HG03095 (cell line): ENCODE results near the gene ORMDL3.
A peak's percentile ranks its signal among the peaks of the same experiment; 100 is the strongest.
"Not testable (repeated sequence)": the region's sequence is repeated elsewhere in the genome, so short reads cannot be mapped to it uniquely, and the experiment has no call there.

Source experiments
- ATAC-seq: cut with Tn5 transposase; IDR thresholded peaks from one replicate; pipeline ENCODE4 v1.9.1; 2021; ENCODE audit warnings: moderate library complexity; ENCODE audit not compliant: unreplicated experiment

Gene ORMDL3

DNA sequence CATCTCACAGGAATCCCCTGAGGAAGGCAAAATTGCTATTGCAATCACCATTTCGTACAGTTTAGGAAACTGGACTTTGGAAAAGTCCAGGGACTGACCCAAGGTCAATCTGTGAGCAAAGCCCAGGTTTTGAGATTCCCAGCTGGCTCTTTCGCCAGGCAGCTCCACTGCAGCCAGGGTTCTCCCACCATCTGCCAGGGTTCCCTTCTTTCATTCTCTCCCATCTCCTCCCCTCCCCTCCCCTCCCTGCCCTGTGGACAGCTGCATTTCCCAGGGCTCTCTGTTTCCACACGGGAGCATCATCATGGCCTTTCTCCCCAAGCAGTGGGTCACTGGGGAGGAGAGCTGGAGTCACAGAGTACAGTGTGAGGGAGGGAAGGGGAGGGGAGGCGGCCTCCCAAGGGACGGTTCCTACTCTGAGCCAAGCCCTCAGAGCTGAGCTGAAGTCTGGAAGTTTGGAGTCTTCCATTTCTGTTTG is 23.5 kb upstream of the ORMDL3 start:
- ATAC-seq = no peak

DNA sequence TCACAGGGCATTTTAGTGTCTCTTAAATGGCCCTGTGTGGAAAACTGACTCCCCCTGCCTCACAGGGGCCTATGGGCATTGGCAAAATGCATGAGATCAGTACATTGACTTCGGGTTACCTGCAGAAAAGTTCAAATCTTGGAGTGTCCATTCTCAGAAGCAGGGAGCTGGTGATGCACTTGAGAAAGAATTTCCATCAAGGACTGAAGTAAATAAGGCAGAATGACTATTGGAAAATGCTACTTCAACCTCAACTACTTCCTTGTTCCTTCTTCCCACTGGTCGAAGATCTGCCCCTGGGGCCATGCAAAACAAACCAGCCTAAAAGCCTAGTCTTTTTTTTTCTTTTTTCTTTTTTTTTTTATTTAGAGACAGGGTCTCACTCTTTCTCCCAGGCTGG is 21.6 kb upstream of the ORMDL3 start:
- ATAC-seq = no peak

- not testable (repeated sequence) for ATAC-seq
These were observed 21.1 kb upstream of the ORMDL3 start for GRCh38 chr17:39948489-39948828.

DNA sequence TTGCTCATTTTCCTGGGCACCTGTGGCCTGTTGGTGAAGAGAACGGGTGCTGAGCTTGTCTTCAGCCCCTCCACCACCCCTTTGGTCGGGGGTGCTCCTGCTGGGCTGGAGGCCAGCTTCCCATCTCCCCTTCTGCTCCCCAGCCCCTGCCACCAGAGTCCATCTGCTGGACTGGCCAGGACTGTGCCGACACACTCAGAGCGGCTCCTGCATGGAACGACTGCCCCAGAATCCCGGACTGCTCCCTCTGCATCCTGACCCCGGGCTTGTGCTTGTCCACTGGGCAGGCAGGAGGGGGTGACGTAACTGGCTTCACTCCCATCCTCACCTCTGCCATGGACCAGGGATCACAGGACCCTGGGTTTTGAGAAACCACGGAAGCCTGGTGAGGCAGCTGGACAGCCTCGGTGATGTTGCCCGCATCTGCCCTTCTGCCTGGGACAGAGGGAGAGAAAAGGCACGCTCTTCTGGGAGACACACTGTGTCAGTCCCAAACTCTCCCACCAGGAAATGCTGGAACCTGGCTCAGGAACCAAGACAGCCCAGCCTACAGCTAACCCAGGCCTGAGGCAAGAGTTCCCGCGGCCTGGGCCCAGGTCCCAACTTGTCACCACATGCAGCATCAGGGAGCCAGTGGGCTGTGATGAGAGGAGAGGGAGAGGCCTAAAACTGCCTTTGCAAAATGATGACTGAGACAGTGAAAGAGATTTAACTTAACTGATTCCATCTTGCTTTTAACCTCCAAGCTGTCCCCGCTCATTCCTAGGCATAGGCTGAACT is 19.3 kb upstream of the ORMDL3 start:
- ATAC-seq = no peak

DNA sequence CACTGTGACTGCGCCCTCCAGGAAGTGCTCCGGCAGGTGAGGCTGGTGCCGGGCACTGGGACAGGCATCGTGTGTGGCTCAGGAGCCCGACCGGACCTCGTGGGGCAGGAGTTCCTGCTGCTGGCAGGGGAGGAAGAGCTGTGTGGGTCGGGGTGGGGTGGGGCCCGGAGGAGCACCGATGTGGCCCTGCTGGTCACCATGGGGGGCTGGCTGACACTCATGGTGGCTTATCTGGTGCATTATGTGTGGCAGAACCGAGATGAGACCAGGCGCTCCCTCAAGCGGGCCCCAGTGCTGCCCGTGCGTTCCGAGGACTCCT is 17.0 kb upstream of the ORMDL3 start:
- ATAC-seq = no peak

- no peak for ATAC-seq
These were observed 16.4 kb upstream of the ORMDL3 start for GRCh38 chr17:39943702-39944392.

DNA sequence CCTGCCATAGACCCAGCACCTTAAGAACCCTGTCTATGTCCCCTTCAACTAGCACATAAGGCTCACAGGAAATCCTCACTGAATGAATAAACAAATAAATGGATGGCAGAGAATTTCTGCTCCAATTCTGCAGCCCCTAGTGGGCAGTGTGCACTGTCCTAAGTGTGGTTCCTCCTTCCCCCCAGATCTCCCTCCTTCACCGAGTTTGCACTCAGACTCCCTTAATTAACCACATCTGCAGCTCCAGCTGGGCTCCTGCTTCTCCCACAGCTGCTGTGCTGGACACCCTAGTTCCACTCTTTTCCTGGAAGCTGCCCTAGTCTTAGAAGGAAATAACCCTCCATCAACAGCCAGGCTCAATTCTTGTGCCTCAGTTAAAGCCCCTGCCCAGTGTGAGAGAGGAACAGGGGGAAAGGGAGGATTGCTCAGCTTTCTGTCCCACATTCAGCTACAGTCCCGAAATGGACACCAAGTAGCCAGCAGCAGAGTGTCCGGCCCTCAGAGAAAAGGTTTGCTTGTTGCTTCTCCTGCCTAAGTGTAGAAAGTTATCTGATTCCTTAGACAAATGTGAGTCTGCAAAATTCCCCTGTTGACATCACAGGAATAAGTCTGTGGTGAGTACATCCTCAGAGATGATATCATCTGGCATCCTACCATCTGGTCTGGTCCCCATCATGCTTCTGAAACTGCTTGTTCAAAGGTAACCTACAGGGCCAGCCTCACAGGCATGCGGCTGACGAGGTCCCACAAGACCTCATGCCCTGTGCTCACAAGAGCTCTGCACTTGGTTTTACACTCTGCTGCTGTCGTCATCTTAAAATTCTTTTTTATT is 12.4 kb upstream of the ORMDL3 start:
- no peak for ATAC-seq

DNA sequence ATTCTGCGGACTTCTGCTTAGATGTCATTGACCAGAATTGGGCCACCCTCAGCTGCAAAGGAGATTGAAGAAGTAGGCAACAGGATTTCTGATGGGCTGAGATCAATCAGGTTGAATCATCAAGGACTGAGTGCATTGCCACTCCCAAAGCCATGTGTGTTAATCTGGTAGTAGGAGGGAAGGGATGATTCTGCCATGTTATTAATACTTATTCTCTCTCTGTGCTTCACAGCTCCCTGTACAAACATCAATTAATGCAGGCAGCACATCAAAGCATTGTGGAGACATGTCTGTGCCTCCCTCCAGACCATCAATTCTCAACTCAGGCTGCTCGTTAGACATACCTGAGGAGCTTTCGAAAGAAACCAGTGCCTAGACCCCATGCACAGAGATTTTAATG is 11.7 kb upstream of the ORMDL3 start:
- no peak for ATAC-seq

GRCh38 chr17:39938140-39938869 is 10.9 kb upstream of the ORMDL3 start:
- no peak for ATAC-seq

DNA sequence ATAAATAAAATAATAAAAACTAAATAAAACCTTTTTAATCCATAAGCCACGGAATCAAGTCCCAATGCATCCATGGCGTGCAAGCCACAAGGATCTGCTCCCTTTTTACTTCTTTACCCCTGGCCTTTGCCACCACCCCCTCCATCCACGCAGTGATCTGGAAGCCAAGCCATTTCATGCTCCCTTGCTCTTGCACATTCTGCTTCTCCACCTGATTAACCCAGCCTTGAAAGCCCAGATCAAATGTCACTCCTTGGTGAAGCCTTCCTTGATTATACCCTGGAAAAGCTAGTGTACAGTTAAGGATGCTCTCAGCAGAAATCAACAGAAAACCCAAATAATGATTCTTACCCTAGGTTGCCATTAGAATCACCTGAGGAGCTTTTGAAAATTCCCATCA is 10.0 kb upstream of the ORMDL3 start:
- no peak for ATAC-seq

GRCh38 chr17:39935909-39936308 is 8.5 kb upstream of the ORMDL3 start:
- no peak for ATAC-seq

- no peak for ATAC-seq
These were observed 6.9 kb upstream of the ORMDL3 start for GRCh38 chr17:39934324-39934723.

DNA sequence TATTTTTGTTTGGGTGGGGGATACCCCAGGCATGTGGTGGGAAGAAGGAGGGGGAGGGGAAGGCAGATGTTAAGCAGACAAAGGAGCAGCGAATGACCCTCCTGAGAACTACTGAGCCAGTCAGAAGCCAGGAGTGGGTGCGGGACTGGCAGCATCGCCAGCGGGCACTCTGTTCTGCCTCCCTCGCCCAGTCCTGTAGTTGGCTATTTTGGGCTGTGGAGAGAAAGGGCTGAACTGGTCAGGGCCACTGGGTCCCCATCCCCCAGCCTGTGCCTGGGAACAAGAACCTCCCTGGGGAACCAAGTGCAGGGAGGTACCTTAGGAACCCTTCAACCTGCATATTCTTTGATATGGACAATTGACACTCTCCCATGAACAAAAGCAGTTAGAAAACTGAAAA is 6.5 kb upstream of the ORMDL3 start:
- no peak for ATAC-seq

GRCh38 chr17:39929646-39930407 is 2.4 kb upstream of the ORMDL3 start:
- ATAC-seq = no peak

DNA sequence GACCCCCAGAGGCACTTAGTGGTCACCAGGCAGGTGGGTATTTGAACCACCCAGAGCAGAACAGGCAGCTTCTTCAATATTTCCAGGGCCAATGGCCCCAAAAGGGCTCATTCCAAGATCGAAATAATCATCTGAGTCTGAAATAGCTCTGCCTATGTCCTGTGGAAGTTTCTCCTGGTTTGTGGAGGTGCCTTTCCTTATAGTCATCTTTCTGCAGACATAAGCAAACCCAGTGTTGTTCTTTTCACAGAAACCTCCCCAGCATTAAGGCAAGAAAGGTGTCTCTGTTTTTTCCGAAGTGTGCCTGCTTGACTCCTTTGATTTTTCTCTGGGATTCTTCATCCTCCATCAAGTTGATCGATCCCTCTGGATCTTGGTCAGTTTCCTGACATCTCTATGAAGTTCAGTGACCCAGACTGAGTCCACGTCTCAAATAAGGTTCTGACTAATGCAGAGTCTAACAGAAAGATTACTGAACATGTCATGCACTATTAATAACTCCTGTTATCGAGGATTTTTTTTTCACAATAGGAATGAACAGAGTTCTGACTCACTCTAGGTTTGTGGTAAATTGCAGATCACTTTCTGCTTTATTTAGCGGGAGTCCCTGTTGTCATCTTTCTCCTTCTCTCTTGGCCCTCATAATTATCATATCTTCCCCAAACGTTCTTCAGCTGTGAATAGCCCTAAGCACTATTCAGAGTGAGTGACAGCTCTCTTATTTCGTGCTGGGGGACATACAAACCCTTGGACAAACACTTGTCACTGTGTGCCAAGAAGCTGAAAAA is 1.7 kb upstream of the ORMDL3 start:
- ATAC-seq = no peak

DNA sequence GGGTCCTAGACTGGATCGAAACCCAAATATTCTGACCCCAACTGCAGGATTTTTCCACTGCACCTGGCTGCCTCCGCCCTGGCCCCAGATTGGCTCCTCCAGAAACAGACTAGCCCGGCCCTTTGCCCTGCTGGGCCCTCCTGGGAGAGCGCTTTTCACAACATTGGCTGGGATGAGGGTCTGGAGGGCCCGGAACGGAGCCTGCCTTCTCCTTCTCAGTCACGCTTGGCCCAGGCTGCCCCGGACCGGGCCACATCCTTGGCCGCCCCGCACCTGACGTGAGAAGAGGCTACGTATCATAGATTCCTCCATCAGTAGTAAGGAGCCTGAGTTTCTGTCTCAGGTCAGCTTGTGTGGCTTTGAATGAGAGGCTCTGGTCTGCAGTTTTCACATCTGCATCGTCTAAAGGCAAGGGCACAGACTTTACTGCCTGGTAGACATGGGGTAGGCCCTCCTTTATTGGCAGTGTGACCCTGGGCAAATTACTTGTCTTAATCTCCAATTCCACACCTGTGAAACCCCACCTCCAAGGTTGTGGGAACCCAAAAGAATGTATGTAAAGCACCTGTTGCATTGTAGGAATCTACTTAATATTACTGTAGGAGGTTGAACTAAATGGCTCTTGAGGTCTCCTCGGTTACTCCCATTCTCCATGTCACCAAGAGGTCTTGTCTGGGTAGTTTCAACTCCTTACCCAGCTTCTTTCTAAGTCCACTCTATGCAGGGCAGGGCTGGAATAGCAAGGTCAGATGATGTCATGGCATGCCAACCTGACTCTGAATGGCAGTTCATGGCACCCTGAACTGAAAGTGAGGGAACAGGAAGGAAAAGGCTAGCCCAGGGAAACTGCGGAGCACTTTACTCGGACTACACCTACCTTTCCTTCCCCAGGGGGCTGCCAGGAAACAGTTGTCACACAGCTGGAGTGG is 792 bp upstream of the ORMDL3 start:
- peak; percentile 5 for ATAC-seq

DNA sequence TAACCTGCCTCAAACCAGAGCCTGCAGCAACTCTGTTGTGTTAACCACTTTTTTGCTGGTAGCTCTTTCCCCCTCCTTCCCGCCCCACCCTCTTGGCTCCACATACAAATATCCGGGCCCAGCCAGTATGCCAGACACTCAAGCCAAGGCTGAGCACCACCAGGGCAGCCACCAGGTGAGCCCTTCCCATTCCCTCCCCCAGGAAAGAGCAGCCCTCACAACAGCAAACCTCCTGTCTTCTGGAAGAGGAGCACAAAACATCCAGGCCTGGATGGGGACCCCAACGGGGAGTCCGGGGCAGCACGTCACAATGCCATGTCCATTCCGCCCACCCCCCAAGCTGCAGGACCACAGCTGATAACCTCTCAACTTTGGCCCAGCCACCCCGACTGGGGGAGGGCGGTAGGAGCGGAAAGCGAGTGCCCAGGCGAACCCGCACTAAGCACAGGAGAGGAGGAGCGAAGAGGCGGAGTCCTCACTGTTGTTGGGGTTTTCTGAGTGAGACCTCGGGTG is 757 bp downstream of the ORMDL3 start:
- ATAC-seq = no peak

GRCh38 chr17:39926135-39926587 is 1.2 kb downstream of the ORMDL3 start:
- no peak for ATAC-seq
